LNCaP clone FGC (cell line): Measurements from ENCODE around the gene NADK2.

ENCODE experiments used
- DNase-seq: peaks from one replicate; pipeline ENCODE4 v3.0.0-alpha.2; 2011; ENCODE audit warnings: low read depth
- H3K4me3 ChIP-seq: 2 replicates; pipeline ENCODE4 v1.5.1; 2011; ENCODE audit warnings: mild to moderate bottlenecking, low read depth, low read length, control low read depth
- TF ChIP-seq, protein P1 (sequence below): IDR thresholded peaks from 2 replicates; pipeline ENCODE4 v1.5.1; 2012; ENCODE audit warnings: mild to moderate bottlenecking; ENCODE audit not compliant: control insufficient read depth, insufficient read depth; ENCODE audit errors: extremely low read depth

NADK2 gene

DNA sequence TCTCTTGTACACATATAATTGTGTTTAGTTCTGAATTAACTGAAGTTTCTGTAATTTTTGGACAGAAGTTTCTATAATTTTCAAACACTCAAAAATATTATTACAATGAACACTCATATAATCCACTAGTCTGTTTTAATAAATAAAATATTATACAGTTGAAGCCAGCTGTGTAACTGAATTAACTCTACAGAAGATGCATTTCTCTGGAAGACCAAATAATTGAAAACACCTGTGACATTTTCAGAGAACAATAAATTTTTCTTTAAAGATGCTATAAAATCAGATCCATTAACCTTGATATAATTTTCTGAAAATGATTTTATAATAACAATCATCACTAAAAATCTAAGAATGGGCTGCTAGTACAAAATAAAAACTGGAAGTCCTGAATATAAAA lies 14.7 kb downstream of the NADK2 start:
- H3K4me3 ChIP-seq = no peak overlapping the region
- DNase-seq = no peak
- TF ChIP-seq, protein P1, sequence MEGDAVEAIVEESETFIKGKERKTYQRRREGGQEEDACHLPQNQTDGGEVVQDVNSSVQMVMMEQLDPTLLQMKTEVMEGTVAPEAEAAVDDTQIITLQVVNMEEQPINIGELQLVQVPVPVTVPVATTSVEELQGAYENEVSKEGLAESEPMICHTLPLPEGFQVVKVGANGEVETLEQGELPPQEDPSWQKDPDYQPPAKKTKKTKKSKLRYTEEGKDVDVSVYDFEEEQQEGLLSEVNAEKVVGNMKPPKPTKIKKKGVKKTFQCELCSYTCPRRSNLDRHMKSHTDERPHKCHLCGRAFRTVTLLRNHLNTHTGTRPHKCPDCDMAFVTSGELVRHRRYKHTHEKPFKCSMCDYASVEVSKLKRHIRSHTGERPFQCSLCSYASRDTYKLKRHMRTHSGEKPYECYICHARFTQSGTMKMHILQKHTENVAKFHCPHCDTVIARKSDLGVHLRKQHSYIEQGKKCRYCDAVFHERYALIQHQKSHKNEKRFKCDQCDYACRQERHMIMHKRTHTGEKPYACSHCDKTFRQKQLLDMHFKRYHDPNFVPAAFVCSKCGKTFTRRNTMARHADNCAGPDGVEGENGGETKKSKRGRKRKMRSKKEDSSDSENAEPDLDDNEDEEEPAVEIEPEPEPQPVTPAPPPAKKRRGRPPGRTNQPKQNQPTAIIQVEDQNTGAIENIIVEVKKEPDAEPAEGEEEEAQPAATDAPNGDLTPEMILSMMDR = no peak

DNA sequence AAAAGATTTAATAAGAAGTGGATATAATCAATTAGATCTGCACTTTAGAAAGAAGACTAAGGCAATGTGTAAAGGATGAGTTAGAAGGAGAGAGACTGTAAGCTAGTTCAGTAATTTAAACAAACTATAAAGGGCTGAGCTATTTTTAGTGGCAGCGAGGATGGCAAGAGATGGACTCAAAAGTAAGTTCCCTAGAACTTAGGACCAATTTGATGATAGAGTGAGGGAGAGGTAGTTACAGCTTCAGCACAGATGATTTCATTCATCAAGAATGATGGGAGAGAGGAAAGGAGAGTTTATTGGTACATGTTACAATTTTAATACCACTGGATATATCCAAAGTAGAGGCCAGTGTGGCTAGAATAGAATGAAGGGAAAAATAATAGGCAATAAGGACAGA lies 19.1 kb downstream of the NADK2 start:
- TF ChIP-seq, protein P1 = no peak
- DNase-seq = no peak
- no peak overlapping the region for H3K4me3 ChIP-seq

DNA sequence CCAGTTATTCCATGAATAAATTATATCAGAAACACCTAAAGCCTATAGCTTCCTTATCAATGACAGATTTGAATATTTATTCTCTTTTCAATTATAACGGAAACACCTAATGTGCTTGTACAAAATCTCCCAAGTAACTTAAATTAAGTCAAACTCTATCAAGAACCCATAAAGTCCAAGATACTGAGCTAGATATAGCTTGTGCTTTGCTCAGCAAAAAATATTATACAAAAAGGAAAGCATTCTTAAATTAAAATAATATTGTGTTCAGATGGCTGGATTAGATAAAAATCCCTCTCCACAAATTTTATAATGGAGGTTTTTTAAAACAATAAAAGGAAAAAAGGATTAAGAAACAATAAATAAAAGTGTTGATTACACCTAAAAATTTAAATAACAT lies 23.7 kb downstream of the NADK2 start:
- H3K4me3 ChIP-seq = no peak overlapping the region
- DNase-seq = no peak
- TF ChIP-seq, protein P1 = no peak

GRCh38 chr5:36217567-36217966 lies 24.2 kb downstream of the NADK2 start:
- DNase-seq = no peak
- H3K4me3 ChIP-seq = no peak overlapping the region
- TF ChIP-seq, protein P1 = no peak

DNA sequence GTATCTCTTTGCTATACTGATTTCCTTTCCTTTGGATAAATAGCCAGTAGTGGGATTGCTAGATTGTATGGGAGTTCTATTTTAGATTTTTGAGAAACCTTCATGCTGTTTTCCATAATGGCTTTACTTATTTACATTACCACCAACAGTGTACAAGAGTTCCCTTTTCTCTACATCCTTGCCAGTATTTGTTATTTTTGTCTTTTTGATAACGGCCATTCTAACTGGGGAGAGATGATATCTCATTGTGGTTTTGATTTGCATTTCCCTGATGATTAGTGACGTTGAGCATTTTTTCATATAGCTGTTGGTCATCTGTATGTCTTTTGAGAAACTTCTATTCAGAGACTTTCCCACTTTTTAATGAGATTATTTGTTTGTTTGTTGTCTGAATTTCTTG lies 25.8 kb downstream of the NADK2 start:
- DNase-seq = no peak
- TF ChIP-seq, protein P1 = no peak
- H3K4me3 ChIP-seq = no peak overlapping the region

- DNase-seq = no peak
- TF ChIP-seq, protein P1 = 0 out of 2 replicates have a peak, but pooled peaks have one; percentile 16
- no peak overlapping the region for H3K4me3 ChIP-seq
These were observed 27.3 kb downstream of the NADK2 start for GRCh38 chr5:36214436-36214835.

DNA sequence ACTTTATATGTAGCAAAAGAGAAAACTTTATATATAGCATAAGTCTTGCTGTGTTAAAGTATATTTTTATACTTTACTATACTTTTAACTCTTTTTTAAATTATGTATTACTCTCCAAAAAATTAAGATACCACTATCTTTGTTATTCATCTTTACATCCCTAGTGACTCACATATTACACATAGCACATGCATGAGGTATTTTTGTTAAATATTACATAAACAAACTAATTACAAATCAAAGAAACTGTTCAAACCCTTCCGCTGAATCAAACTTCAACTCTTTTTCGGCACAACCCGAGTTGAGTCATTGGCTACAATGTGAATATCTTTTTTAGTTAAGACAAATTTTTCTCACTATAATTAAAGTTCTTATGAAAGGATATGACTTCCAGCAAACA lies 32.1 kb downstream of the NADK2 start:
- no peak overlapping the region for H3K4me3 ChIP-seq
- no peak for DNase-seq
- TF ChIP-seq, protein P1 = no peak
